ENCODE measurements around the gene KRT10.

KRT10 gene

GRCh38 chr17:40833882-40834281, 11.5 kb upstream of the KRT10 start:
- H2AFZ ChIP-seq (ENCODE audit: low read length): no peak overlapping the region

GRCh38 chr17:40832840-40833239, 10.4 kb upstream of the KRT10 start:
- Histone ChIP-seq H2BK120ac (ENCODE audit: low read depth, low read length) (no peak overlapping the region), H3K4ac (ENCODE audit: low read length) (no peak overlapping the region), H3K18ac (ENCODE audit: low read length) (no peak overlapping the region), H2AK5ac (ENCODE audit: low read depth, low read length) (no peak overlapping the region), H3K14ac (ENCODE audit: low read length) (no peak overlapping the region), H3K27me3 (ENCODE audit: control insufficient read depth in 3 of 3, insufficient read depth in 3 of 3, low read depth in 1 of 3, low read length in 3 of 3) (no peaks in the 10 kb centered on the region), H3K23ac (ENCODE audit: low read depth, low read length, poor library complexity) (no peak overlapping the region), H2BK15ac (ENCODE audit: low read length) (no peak overlapping the region), H2BK5ac (ENCODE audit: low read length) (no peak overlapping the region), H2BK12ac (ENCODE audit: low read length) (no peak overlapping the region), H3K4me2 (ENCODE audit: insufficient read depth, low read length, poor library complexity, severe bottlenecking) (no peak overlapping the region), H3K9ac (ENCODE audit: low read depth, low read length, poor library complexity) (no peak overlapping the region), H2AFZ (ENCODE audit: low read length) (no peak overlapping the region), H4K8ac (ENCODE audit: low read depth, low read length) (no peak overlapping the region), H3K79me1 (ENCODE audit: low read depth, low read length) (no peaks in the 10 kb centered on the region), H3K9me3 (replicated peaks in 1 of 2; ENCODE audit: control insufficient read depth in 2 of 2, insufficient read depth in 1 of 2, low read depth in 1 of 2, low read length in 2 of 2) (peaks cover 0 to 5% of the 10 kb centered on the region in 2 donors), H3K4me1 (ENCODE audit: control insufficient read depth in 2 of 2, insufficient read depth in 1 of 2, low read depth in 1 of 2, low read length in 2 of 2) (no peaks in the 10 kb centered on the region), H3K4me3 (ENCODE audit: low read length in 2 of 2) (no peak overlapping the region), H4K91ac (ENCODE audit: low read depth, low read length, poor library complexity) (no peak overlapping the region), H3K36me3 (replicated peaks in 1 of 2; ENCODE audit: control insufficient read depth in 2 of 2, insufficient read depth in 2 of 2, low read length in 2 of 2) (peaks cover 4 to 22% of the 10 kb centered on the region in 2 donors), H3K27ac (replicated peaks; ENCODE audit: low read length) (no peak overlapping the region)
- no peak for DNase-seq (ENCODE audit: low spot score)
- WGBS, 2 donors (ENCODE audit: extremely low coverage in 2 of 2, insufficient read length in 2 of 2, insufficient replicate concordance in 1 of 2): no CpG with 5 or more reads among the region's 3 CpGs

More at GRCh38 chr17:40833882-40834281, 11.5 kb upstream of the KRT10 start:
- H3K4me3 ChIP-seq (ENCODE audit: low read length in 2 of 2): no peak overlapping the region
- H3K4ac ChIP-seq (ENCODE audit: low read length): no peak overlapping the region
- peaks cover 0 to 5% of the 10 kb centered on the region in 2 donors for H3K9me3 ChIP-seq (replicated peaks in 1 of 2; ENCODE audit: control insufficient read depth in 2 of 2, insufficient read depth in 1 of 2, low read depth in 1 of 2, low read length in 2 of 2)
- H2BK120ac ChIP-seq (ENCODE audit: low read depth, low read length): no peak overlapping the region
- H3K36me3 ChIP-seq (replicated peaks in 1 of 2; ENCODE audit: control insufficient read depth in 2 of 2, insufficient read depth in 2 of 2, low read length in 2 of 2): peaks cover 4 to 22% of the 10 kb centered on the region in 2 donors
- H4K8ac ChIP-seq (ENCODE audit: low read depth, low read length): no peak overlapping the region
- H3K18ac ChIP-seq (ENCODE audit: low read length): no peak overlapping the region
- DNase-seq (ENCODE audit: low spot score): no peak
- H2BK5ac ChIP-seq (ENCODE audit: low read length): no peak overlapping the region
- H3K79me1 ChIP-seq (ENCODE audit: low read depth, low read length): no peaks in the 10 kb centered on the region
- no peak overlapping the region for H3K23ac ChIP-seq (ENCODE audit: low read depth, low read length, poor library complexity)
- H3K9ac ChIP-seq (ENCODE audit: low read depth, low read length, poor library complexity): no peak overlapping the region
- H4K91ac ChIP-seq (ENCODE audit: low read depth, low read length, poor library complexity): no peak overlapping the region
- no peak overlapping the region for H2BK12ac ChIP-seq (ENCODE audit: low read length)
- no peak overlapping the region for H3K4me2 ChIP-seq (ENCODE audit: insufficient read depth, low read length, poor library complexity, severe bottlenecking)
- H2AK5ac ChIP-seq (ENCODE audit: low read depth, low read length): no peak overlapping the region
- H2BK15ac ChIP-seq (ENCODE audit: low read length): no peak overlapping the region
- H3K27me3 ChIP-seq (ENCODE audit: control insufficient read depth in 3 of 3, insufficient read depth in 3 of 3, low read depth in 1 of 3, low read length in 3 of 3): no peaks in the 10 kb centered on the region
- H3K27ac ChIP-seq (replicated peaks; ENCODE audit: low read length): no peak overlapping the region
- no peak overlapping the region for H3K14ac ChIP-seq (ENCODE audit: low read length)
- H3K4me1 ChIP-seq (ENCODE audit: control insufficient read depth in 2 of 2, insufficient read depth in 1 of 2, low read depth in 1 of 2, low read length in 2 of 2): no peaks in the 10 kb centered on the region

GRCh38 chr17:40830085-40830776, 7.8 kb upstream of the KRT10 start:
- Histone ChIP-seq H3K4me3 (ENCODE audit: low read length in 2 of 2) (no peak overlapping the region), H2BK5ac (ENCODE audit: low read length) (no peak overlapping the region), H3K14ac (ENCODE audit: low read length) (no peak overlapping the region), H3K4ac (ENCODE audit: low read length) (no peak overlapping the region), H3K9ac (ENCODE audit: low read depth, low read length, poor library complexity) (no peak overlapping the region), H4K91ac (ENCODE audit: low read depth, low read length, poor library complexity) (no peak overlapping the region), H3K27ac (replicated peaks; ENCODE audit: low read length) (no peak overlapping the region), H3K36me3 (replicated peaks in 1 of 2; ENCODE audit: control insufficient read depth in 2 of 2, insufficient read depth in 2 of 2, low read length in 2 of 2) (peaks cover 5 to 12% of the 10 kb centered on the region in 2 donors), H4K8ac (ENCODE audit: low read depth, low read length) (no peak overlapping the region), H3K4me2 (ENCODE audit: insufficient read depth, low read length, poor library complexity, severe bottlenecking) (no peak overlapping the region), H2BK12ac (ENCODE audit: low read length) (no peak overlapping the region), H2BK120ac (ENCODE audit: low read depth, low read length) (no peak overlapping the region), H3K27me3 (ENCODE audit: control insufficient read depth in 3 of 3, insufficient read depth in 3 of 3, low read depth in 1 of 3, low read length in 3 of 3) (no peaks in the 10 kb centered on the region), H3K79me1 (ENCODE audit: low read depth, low read length) (no peaks in the 10 kb centered on the region), H2BK15ac (ENCODE audit: low read length) (no peak overlapping the region), H3K9me3 (replicated peaks in 1 of 2; ENCODE audit: control insufficient read depth in 2 of 2, insufficient read depth in 1 of 2, low read depth in 1 of 2, low read length in 2 of 2) (peaks cover 0 to 5% of the 10 kb centered on the region in 2 donors), H3K4me1 (ENCODE audit: control insufficient read depth in 2 of 2, insufficient read depth in 1 of 2, low read depth in 1 of 2, low read length in 2 of 2) (no peaks in the 10 kb centered on the region), H2AK5ac (ENCODE audit: low read depth, low read length) (no peak overlapping the region), H3K18ac (ENCODE audit: low read length) (no peak overlapping the region), H3K23ac (ENCODE audit: low read depth, low read length, poor library complexity) (no peak overlapping the region), H2AFZ (ENCODE audit: low read length) (no peak overlapping the region)
- WGBS, 2 donors (ENCODE audit: extremely low coverage in 2 of 2, insufficient read length in 2 of 2, insufficient replicate concordance in 1 of 2): no CpG with 5 or more reads among the region's 2 CpGs
- DNase-seq (ENCODE audit: low spot score): no peak

GRCh38 chr17:40828454-40829044, 6.1 kb upstream of the KRT10 start:
- no CpG with 5 or more reads among the region's 4 CpGs for WGBS, 2 donors (ENCODE audit: extremely low coverage in 2 of 2, insufficient read length in 2 of 2, insufficient replicate concordance in 1 of 2)
- Histone ChIP-seq H2BK120ac (ENCODE audit: low read depth, low read length) (no peak overlapping the region), H3K27me3 (ENCODE audit: control insufficient read depth in 3 of 3, insufficient read depth in 3 of 3, low read depth in 1 of 3, low read length in 3 of 3) (no peaks in the 10 kb centered on the region), H2BK15ac (ENCODE audit: low read length) (no peak overlapping the region), H3K4me2 (ENCODE audit: insufficient read depth, low read length, poor library complexity, severe bottlenecking) (no peak overlapping the region), H4K91ac (ENCODE audit: low read depth, low read length, poor library complexity) (no peak overlapping the region), H2AK5ac (ENCODE audit: low read depth, low read length) (no peak overlapping the region), H2BK12ac (ENCODE audit: low read length) (no peak overlapping the region), H3K9ac (ENCODE audit: low read depth, low read length, poor library complexity) (no peak overlapping the region), H3K9me3 (replicated peaks in 1 of 2; ENCODE audit: control insufficient read depth in 2 of 2, insufficient read depth in 1 of 2, low read depth in 1 of 2, low read length in 2 of 2) (peaks cover 0 to 5% of the 10 kb centered on the region in 2 donors), H2BK5ac (ENCODE audit: low read length) (no peak overlapping the region), H3K14ac (ENCODE audit: low read length) (no peak overlapping the region), H3K4ac (ENCODE audit: low read length) (no peak overlapping the region), H3K36me3 (replicated peaks in 1 of 2; ENCODE audit: control insufficient read depth in 2 of 2, insufficient read depth in 2 of 2, low read length in 2 of 2) (peaks cover 0 to 2% of the 10 kb centered on the region in 2 donors), H3K18ac (ENCODE audit: low read length) (no peak overlapping the region), H3K4me3 (ENCODE audit: low read length in 2 of 2) (no peak overlapping the region), H2AFZ (ENCODE audit: low read length) (no peak overlapping the region), H3K27ac (replicated peaks; ENCODE audit: low read length) (no peak overlapping the region), H4K8ac (ENCODE audit: low read depth, low read length) (no peak overlapping the region), H3K79me1 (ENCODE audit: low read depth, low read length) (no peaks in the 10 kb centered on the region), H3K4me1 (ENCODE audit: control insufficient read depth in 2 of 2, insufficient read depth in 1 of 2, low read depth in 1 of 2, low read length in 2 of 2) (no peaks in the 10 kb centered on the region), H3K23ac (ENCODE audit: low read depth, low read length, poor library complexity) (no peak overlapping the region)
- no peak for DNase-seq (ENCODE audit: low spot score)

Data from neuronal stem cell (in vitro differentiated cells).